Raji (cell line): ENCODE results near the gene TRAPPC10.
A peak's percentile ranks its signal among the peaks of the same experiment; 100 is the strongest.

Source experiments
- POLR2A ChIP-seq: IDR thresholded peaks from 2 replicates; pipeline ENCODE4 v1.6.1; 2011; ENCODE audit warnings: low read depth, low read length, control low read depth; ENCODE audit not compliant: insufficient read depth

TRAPPC10 gene

DNA sequence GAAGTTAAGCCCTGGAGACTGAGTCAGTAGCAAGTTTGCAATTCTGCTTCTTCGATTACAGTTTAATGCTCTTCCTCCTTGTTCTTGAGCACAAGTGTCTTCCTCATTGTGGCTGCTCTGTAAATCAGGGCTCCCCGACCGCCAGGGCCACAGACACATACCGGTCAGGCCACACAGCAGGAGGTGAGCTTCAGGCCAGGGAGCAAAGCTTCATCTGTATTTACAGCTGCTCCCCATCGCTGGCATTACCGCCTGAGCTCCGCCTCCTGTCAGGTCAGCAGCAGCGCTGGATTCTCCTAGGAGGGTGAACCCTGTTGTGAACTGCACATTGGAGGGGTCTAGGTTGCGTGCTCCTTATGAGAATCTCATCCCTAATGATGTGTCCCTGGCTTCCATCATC, 1.7 kb upstream of the TRAPPC10 start:
- TF ChIP-seq POLR2A = 0 out of 2 replicates have a peak, but pooled peaks have one; percentile 16

DNA sequence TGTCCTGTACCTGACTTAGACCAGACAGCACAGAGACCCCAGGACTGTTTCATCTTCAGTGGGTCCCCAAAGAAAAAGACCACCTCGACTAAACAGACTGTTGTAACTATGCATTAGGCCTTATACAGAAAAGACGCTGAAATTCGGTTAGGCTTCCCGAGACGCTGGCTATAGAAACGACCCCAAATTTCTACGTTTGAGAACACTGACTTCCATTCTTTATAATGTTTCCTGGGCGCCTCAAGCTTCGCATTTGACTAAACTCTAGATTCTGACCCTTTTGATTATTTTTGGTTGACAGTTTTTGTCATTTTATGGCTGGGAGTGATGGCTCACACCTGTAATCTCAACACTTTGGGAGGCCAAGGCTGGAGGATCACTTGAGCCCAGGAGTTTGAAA, 986 bp upstream of the TRAPPC10 start:
- no peak for TF ChIP-seq POLR2A

DNA sequence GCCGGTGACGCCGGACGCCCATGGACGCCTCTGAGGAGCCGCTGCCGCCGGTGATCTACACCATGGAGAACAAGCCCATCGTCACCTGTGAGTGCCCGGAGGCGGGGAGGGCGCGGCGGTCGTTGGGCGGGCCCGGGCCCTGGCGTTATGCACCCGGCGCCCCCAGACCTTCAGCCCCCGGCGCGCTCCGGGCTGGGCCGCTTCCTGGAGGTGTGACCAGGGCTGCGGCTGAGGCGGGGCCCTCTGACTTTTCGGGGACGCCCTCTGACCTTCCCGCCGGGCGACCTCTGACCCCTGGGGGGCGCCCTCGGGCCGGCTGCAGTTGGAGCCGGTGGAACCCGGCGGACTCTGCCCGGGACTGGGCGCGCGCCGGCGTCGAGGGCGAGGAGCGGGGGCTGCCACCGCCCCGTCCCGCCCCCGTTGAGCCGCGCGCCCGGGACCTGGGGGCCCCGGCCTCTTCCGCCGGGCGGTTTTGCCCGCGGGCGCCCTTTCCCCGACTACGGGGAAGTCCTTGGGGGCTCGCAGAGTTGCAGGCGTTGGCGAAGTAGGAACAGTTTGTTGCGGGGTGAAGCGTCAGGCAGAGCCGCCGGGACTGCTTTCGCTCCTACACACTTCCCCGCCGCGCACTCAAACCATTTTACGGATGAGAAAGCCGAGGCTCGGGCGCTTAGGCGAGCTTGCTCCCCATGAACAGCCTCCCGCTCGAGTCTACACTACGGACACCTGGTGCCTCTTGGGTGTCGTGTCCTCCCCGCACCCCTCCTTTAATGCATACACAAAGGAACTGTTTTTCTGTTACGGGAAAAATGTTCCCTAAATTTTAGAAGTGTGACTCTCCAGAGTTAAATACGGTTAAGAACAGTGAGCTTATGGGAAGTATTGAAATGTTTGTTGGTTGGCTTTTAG, 618 bp downstream of the TRAPPC10 start:
- TF ChIP-seq POLR2A = no peak

DNA sequence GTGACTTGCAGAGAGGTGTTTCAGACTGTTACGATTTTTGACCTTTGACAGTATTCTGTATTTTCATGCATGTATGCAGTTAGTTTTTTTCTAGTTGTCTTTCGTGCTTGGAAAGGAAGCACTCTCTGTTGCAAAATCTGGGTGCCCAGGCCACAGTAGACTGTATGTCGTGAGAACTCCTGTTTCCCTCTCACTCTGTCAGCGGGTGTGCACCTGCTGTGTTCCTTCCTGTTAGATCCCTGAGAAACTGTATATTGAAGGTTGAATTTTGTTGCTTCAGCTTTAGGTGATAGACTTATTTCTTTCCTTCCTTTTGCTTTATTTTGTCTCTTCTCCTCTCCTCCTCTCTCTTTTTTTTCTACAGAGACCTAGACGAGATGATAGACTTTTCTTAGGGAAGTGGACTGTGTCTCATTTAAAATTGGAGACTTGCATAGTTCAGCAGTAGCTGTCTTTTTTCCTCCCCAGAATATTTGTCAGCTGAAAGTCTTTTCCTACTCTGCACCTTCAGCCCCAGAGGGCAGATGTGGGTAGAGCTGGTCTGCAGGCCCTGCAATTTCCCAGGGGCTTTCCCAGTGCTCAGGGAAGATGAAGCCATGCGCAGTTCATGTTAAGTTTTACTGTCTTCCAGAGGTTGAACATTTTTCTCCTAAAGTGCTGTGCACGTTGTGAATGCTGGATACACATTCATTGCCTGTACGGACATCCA, 1.4 kb downstream of the TRAPPC10 start:
- no peak for TF ChIP-seq POLR2A

DNA sequence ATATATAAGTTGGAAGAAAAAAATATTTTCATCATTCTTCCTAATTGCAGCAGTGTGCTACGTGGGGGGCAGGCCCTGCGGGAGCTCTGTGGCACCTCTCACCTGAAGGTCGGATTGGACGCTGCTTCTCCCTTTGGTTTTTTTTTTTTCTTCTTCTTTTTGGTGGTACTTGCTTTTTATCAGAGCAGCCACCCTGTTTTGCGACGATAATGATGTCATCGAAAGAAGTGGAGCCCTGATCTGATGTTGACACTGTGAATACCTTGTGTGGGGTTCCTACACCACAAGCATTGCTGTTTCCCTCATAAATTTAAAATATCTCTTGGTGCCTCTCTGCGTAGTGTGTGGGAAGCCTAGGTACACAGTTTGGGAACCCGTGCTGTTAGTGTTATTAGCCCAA, 5.5 kb downstream of the TRAPPC10 start:
- no peak for TF ChIP-seq POLR2A

DNA sequence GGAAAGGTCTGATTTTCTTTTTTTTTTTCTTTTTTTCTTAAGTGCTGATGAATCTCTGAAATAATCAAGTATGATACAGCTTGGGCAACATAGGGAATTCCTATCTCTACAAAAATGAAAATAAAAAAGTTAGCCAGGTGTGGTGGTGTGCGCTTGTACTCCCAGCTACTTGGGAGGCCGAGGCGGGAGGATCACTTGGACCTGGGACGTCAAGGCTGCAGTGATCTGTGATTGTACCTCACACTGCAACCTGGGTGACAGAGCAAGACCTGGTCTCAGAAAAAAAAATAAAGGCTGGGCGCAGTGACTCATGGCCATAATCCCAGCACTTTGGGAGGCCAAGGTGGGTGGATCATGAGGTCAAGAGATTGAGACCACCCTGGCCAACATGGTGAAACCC, 6.0 kb downstream of the TRAPPC10 start:
- no peak for TF ChIP-seq POLR2A

DNA sequence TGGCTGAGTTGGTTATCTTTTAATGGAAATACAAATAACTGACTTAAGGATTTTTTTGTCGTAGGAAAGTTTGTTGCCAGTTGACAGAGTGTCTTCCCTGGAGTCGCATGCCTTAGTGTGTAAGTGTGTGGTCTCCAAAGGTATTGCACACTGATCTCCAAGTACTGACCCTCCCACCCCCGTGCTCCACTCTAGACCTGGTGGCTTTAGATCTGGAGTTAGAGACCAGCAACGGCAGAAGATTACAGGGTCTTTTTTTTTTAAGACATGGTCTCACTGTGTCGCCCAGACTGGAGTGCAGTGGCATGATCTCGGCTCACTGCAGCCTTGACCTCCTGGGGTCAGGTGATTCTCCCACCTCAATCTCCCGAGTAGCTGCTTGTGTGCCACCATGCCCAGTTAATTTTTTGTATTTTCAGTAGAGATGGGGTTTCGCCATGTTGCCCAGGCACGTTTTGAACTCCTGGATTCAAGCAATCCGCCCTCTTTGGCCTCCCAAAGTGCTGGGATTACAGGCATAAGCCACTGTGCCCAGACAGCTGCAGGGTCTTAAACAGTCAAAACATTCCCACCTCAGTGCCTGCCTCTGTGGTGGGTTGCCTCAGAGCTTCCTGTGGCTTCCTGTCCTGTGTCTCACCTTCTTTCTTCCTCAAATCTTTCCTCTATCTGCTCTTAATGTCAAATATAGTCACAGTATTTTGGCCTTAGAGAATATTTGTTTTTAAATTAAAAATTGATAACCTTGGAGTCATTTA, 6.9 kb downstream of the TRAPPC10 start:
- TF ChIP-seq POLR2A = no peak

DNA sequence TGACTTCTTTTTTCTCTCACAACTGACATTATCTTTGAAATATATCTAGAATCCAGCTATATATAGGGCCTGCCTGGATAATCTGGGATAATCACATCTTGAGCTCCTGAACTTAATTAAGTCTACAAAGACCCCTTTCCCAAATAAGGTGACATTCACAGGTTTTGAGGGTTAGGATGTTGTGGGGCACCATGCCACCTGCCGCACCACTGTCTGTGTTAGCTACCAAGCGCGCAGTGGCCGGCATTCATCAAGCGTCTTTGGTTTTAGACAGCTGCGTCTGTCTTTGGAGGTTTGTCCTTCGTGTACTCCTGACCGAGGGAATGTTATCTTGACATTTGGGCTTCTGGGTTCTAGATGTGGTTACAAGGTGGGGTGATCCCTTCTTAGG, 7.5 kb downstream of the TRAPPC10 start:
- TF ChIP-seq POLR2A = no peak

DNA sequence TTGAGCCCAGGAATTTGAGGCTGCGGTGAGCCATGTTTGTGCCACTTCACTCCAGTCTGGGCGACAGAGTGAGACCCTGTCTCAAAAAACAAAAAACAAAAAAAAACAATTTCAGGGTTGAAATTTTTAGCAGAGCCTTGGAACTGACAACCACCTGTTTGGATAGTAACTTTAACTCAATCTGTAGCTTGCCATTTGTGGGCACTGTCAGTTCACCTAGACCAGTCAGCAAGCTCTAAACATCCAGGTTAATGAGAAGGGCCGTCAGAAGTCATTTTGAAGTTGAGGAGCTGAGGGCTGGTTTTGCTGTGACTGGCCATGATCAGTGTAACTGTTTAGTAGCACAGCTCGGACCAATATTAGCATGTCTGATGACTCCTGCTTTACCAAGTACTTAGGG, 8.4 kb downstream of the TRAPPC10 start:
- TF ChIP-seq POLR2A = no peak

DNA sequence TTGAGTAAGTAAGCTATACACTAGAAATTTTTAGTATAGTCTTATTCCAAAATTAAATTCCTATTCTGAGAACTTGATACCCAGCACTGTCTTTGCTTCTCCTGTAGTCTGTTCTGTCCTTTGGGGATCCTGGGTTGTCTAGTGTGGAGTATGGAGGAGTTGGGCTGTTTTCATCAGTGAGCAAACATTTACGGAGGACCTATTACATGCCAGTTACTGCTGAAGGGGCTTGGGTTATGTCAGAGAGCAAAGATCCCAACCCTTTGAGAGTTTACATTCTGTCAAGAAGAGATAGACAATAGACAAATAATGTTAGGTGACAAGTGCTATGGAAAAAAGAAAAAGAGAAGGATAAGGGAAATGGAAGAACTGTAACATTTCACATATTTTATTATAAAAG, 9.0 kb downstream of the TRAPPC10 start:
- TF ChIP-seq POLR2A = no peak

DNA sequence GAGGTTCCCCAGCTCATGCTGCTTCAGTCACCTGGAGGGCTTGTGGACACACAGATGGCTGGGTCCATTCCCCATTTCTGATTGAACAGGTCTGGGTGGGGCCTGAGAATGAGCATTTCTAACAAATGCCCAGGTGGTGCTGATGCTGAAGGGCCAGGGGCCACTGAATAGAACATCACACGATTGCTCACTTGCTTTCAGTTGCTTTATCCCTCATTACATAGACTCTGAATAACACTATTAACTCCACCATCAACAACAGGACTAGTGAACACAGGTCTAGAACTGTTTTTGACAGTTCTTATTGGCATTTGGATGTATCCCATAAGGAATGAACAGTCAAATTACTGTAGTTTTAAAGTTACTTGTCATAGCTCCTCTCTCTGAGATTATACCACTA, 12.1 kb downstream of the TRAPPC10 start:
- no peak for TF ChIP-seq POLR2A

DNA sequence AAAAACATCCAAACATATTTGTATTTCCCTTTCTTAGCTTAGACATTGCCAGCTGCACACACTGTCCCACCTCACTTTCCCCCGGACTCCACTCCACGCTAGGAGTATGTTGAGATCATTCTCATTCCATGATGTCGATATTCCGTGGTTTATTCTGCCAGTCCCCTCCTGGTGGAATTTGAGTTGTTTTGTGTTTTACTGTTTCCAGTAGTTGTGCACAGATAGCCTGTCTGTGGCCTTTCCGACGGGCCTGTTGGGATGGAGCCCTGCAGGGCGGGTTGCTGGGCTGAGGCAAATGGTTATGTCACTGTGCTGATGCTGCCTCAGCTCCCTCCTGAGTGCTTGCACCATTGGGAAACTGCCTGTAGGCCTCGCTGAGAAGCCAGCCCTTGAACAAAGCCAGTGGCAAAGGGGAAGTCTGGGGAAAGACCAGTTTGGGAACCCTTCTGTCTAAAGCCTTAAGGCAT, 12.8 kb downstream of the TRAPPC10 start:
- no peak for TF ChIP-seq POLR2A

DNA sequence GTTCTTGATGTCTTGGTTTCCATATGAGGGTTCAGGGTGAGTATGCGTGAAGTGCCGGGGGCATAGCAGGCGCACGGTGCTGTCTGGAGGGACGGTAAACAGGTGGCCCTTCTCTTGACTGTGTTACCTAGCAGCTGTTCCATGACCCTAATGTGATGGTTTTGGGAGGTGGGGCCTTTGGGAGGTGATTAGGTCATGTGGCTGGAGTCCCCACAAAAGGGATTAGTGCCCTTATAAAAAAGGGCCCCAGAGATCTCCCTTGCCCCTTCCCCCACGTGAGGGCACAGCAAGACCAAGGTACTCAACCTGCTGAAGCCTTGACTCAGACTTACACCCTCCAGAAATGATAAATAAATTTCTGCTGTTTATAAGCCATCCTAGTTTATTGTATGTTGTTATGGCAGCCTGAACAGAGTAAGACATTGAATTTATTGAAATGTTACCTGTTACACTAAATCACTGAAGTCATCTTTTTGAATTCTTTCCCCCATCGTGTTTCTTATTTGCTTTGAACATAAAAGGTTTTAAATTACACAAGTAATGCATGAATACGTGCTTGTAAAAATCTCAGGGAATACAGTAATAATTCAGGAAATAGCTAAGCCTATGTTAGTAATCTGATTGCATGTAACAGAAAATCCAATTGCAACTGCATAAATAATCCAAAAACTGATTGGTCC, 15.6 kb downstream of the TRAPPC10 start:
- no peak for TF ChIP-seq POLR2A

DNA sequence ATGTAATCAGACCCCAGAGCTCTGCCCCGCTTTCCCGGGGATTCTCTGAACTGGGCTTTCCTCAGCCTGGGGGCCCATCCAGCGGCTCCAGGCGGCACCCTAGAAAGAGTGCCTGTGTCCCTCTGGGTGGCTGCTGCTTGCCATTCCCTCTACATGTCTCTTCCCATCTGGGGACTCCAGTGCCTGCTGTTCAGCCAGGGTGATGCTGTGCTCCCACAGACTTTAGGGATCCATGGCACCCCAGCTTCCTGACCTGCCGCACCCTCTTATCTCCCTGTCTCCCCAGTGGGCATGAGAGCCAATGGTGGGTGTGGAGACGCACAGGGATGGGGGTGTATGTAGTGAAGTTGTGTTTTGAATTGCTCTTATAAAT, 16.2 kb downstream of the TRAPPC10 start:
- TF ChIP-seq POLR2A = no peak
